A673 (cell line): Measurements from ENCODE around the gene FXYD2. TPM values are rescaled to one million over a fixed set of nuclear protein-coding genes. Genes with fewer than 3 reads are reported as not detected.

Experiments used
- BruUV-seq: library from RNA; stranded (reverse); fragments of 400-500 nt; replicated peaks from 2 replicates; lab custom pipeline; 2021; lab: Mats Ljungman, UMichigan
- CTCF ChIA-PET: fragments of 300-600 bp; sonication (Branson Sonifier 250); formaldehyde crosslinking; loops from one replicate; lab custom pipeline; 2022; ENCODE audit warnings: antibody characterized with exemption; lab: Charles Lee
- POLR2A ChIA-PET: fragments of 300-600 bp; sonication (Branson Sonifier 250); formaldehyde crosslinking; loops from one replicate; lab custom pipeline; 2022; ENCODE audit warnings: antibody characterized with exemption; ENCODE audit not compliant: low non-redundant PET; lab: Charles Lee
- DNase-seq: peaks from one replicate; pipeline ENCODE4 v3.0.0-alpha.2; 2015; ENCODE audit warnings: low spot score
- H3K27ac ChIP-seq: fragments of 200-600 bp; sonication (generic); 2 replicates; pipeline ENCODE4 v1.5.1; 2016; ENCODE audit warnings: mixed run types, low read depth, mild to moderate bottlenecking, mixed read lengths, antibody characterized with exemption, low read length; ENCODE audit not compliant: poor library complexity, severe bottlenecking
- H3K27me3 ChIP-seq: fragments of 200-600 bp; sonication (generic); replicated peaks from 2 replicates; pipeline ENCODE4 v1.6.1; 2017; ENCODE audit warnings: mixed run types, low read depth, mild to moderate bottlenecking, mixed read lengths, antibody characterized with exemption, low read length; ENCODE audit not compliant: insufficient read depth, poor library complexity
- H3K36me3 ChIP-seq: fragments of 200-600 bp; sonication (generic); 2 replicates; pipeline ENCODE4 v1.6.1; 2016; ENCODE audit warnings: mixed run types, mild to moderate bottlenecking, mixed read lengths, antibody characterized with exemption, low read length; ENCODE audit not compliant: insufficient read depth, poor library complexity, severe bottlenecking
- H3K4me1 ChIP-seq: fragments of 200-600 bp; sonication (generic); 2 replicates; pipeline ENCODE4 v1.6.1; 2017; ENCODE audit warnings: mixed run types, mild to moderate bottlenecking, mixed read lengths, antibody characterized with exemption, low read length; ENCODE audit not compliant: insufficient read depth, poor library complexity, severe bottlenecking
- H3K4me3 ChIP-seq: fragments of 200-600 bp; sonication (generic); 2 replicates; pipeline ENCODE4 v1.5.1; 2016; ENCODE audit warnings: low read depth, mixed run types, mild to moderate bottlenecking, mixed read lengths, low read length; ENCODE audit not compliant: poor library complexity, severe bottlenecking
- H3K9me3 ChIP-seq: fragments of 200-600 bp; sonication (generic); 2 replicates; pipeline ENCODE4 v1.6.1; 2016; ENCODE audit warnings: mixed run types, low read depth, mild to moderate bottlenecking, mixed read lengths, antibody characterized with exemption, low read length; ENCODE audit not compliant: poor library complexity, severe bottlenecking
- CTCF ChIP-seq: fragments of 300-800, 200-600 bp; sonication (generic); conservative IDR thresholded peaks from 2 replicates; pipeline ENCODE4 v1.5.1; 2017; ENCODE audit warnings: low read depth, mild to moderate bottlenecking, antibody characterized with exemption, low read length, moderate library complexity, mixed read lengths
- EZH2 ChIP-seq: fragments of 200-600 bp; sonication (generic); IDR thresholded peaks from 2 replicates; pipeline ENCODE4 v1.6.1; 2017; ENCODE audit warnings: borderline replicate concordance, low read depth, mild to moderate bottlenecking, mixed read lengths, antibody characterized with exemption, low read length; ENCODE audit not compliant: poor library complexity, severe bottlenecking
- intact Hi-C: fragments of 100-400 bp; cut with micrococcal nuclease; formaldehyde crosslinking; loops from one replicate; pipeline ENCODE4 v1.10.0; 2022; ENCODE audit not compliant: unreplicated experiment
- total RNA-seq: library from RNA; stranded (reverse); gene quantifications from 2 replicates; pipeline ENCODE4 v1.2.3, GENCODE V29; 2021

Gene FXYD2
- total RNA-seq, 1 experiment from 2014 or later, result not detected

DNA sequence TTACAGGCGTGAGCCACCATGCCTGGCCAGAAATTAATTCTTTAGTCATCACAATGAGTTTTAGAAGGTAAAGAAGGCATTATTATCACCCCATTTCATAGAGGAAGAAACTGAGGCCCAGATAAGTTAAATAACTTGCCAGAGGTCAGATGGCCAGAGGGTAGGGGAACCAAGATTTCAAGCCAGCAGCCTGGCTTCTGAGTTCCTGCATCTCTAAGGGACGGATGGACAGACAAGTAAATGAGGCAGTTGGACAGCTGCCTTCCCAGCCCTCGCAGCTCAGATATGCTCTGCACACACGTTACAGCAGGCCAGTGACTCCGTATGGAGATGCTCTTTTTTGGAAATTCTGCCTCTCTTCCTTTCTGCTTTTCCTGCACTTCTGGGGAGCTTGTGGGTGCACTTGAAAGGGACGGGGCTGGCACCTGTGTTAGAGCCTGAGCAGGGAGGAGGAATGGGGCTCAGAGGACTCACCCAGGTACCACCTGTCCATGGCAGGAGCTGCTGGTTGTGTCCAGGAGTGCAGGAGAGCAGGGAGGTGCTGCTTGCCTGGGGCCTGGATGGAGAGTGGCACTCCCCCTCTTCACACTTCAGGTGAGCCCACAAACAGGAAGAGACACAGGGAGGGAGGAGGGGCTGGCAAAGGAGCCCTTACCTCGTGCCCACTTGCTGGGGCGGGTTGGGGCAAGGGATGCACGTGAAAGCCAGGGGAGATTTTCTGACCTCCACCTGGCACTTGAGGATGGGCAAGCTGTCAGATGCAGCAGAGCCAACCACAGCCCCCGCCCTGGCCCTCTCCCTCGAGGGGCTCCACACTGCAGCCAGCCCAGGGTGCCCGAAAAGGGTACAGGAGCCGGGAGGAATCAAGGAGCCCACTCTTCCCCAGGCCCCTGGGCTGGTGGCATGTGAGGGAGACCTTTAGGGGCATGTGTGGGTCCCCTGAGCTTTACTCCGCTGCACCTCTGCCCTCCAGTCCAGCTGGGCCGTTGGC lies 3.3 kb upstream of the FXYD2 start:
- Histone ChIP-seq H3K27me3 (no peaks in the 10 kb centered on the region), H3K9me3 (no peaks in the 10 kb centered on the region), H3K4me1 (no peaks in the 10 kb centered on the region), H3K27ac (no peak overlapping the region), H3K4me3 (no peak overlapping the region), H3K36me3 (no peaks in the 10 kb centered on the region)
- DNase-seq, result no peak
- CTCF ChIA-PET, result no interaction called here
- POLR2A ChIA-PET, result no interaction called here
- BruUV-seq, result no TSS peak
- intact Hi-C loops, result no loop called here
- TF ChIP-seq CTCF (no peak), EZH2 (no peak)

- H3K36me3 ChIP-seq, result no peaks in the 10 kb centered on the region
- H3K9me3 ChIP-seq, result no peaks in the 10 kb centered on the region
- H3K27ac ChIP-seq, result no peak overlapping the region
- ChIA-PET CTCF (no interaction called here), POLR2A (no interaction called here)
- no peaks in the 10 kb centered on the region for H3K27me3 ChIP-seq
- intact Hi-C loops, result no loop called here
- no peak for TF ChIP-seq EZH2
- H3K4me3 ChIP-seq, result no peak overlapping the region
- BruUV-seq, result no TSS peak
- no peaks in the 10 kb centered on the region for H3K4me1 ChIP-seq
- no peak for DNase-seq
Measured at GRCh38 chr11:117826832-117827231, 2.3 kb upstream of the FXYD2 start.

GRCh38 chr11:117826190-117826570 lies 1.6 kb upstream of the FXYD2 start:
- POLR2A ChIA-PET, result no interaction called here
- no TSS peak for BruUV-seq
- CTCF ChIA-PET, result no interaction called here
- Histone ChIP-seq H3K27me3 (no peaks in the 10 kb centered on the region), H3K9me3 (no peaks in the 10 kb centered on the region), H3K36me3 (no peaks in the 10 kb centered on the region), H3K4me1 (no peaks in the 10 kb centered on the region), H3K4me3 (no peak overlapping the region), H3K27ac (no peak overlapping the region)
- TF ChIP-seq EZH2 (no peak), CTCF (no peak)
- DNase-seq, result no peak
- intact Hi-C loops, result no loop called here
